Vagina (tissue), 2 donors: Measurements from ENCODE around the gene LCMT1.

ENCODE experiments used
- POLR2A ChIP-seq, 2 donors: fragments of 450-650 bp; IDR thresholded peaks; one replicate each; pipeline ENCODE4 v1.6.1; 2017; ENCODE audit warnings: antibody characterized with exemption in 2 of 2, mild to moderate bottlenecking in 2 of 2, moderate library complexity in 2 of 2
- POLR2AphosphoS5 ChIP-seq, 2 donors: sonication (generic); formaldehyde crosslinking; IDR thresholded peaks; one replicate each; pipeline ENCODE4 v1.9.0; 2017; ENCODE audit warnings: antibody characterized with exemption in 2 of 2, mild to moderate bottlenecking in 2 of 2, low read depth in 1 of 2; ENCODE audit not compliant: insufficient read depth in 1 of 2
- TF ChIP-seq, protein P1 (sequence below), 3 experiments: fragments of 450-650 bp in 2 of 3; fragments of 200-600 bp in 1 of 3; sonication (generic) in 1 of 3; IDR thresholded peaks; one replicate each; pipeline ENCODE4 v1.5.1; 2017 to 2019; ENCODE audit warnings: antibody characterized with exemption in 3 of 3, mild to moderate bottlenecking in 2 of 3, moderate library complexity in 2 of 3

DNA sequence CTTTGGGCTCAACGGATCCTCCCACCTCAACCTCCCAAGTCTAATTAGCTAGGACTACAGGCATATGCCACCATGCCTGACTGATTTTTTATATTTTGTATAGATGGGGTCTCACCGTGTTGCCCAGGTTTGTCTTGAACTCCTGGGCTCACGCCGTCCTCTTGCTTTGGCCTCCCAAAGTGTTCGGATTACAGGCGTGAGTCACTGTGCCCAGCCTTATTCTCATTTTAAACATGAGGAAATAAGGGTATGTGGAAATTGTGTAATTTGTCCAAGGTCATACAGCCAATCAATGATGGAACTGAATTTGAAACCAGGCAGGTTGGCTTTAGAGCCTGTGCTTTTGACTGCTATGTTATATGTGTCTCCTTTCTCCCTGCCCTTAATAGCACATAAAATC is 77.8 kb downstream of the LCMT1 start:
- TF ChIP-seq, protein P1, sequence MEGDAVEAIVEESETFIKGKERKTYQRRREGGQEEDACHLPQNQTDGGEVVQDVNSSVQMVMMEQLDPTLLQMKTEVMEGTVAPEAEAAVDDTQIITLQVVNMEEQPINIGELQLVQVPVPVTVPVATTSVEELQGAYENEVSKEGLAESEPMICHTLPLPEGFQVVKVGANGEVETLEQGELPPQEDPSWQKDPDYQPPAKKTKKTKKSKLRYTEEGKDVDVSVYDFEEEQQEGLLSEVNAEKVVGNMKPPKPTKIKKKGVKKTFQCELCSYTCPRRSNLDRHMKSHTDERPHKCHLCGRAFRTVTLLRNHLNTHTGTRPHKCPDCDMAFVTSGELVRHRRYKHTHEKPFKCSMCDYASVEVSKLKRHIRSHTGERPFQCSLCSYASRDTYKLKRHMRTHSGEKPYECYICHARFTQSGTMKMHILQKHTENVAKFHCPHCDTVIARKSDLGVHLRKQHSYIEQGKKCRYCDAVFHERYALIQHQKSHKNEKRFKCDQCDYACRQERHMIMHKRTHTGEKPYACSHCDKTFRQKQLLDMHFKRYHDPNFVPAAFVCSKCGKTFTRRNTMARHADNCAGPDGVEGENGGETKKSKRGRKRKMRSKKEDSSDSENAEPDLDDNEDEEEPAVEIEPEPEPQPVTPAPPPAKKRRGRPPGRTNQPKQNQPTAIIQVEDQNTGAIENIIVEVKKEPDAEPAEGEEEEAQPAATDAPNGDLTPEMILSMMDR (IDR thresholded peaks at IDR 0.05), result no peak
- TF ChIP-seq POLR2AphosphoS5 (IDR thresholded peaks at IDR 0.05; ENCODE audit: insufficient read depth in 1 of 2, low read depth in 1 of 2), result no peak
- no peak for TF ChIP-seq POLR2A (IDR thresholded peaks at IDR 0.05)
